ENCODE measurements around the gene CFAP61.
"Not testable (repeated sequence)": the region's sequence is repeated elsewhere in the genome, so short reads cannot be mapped to it uniquely, and the experiment has no call there.

The CFAP61 gene, protein sequence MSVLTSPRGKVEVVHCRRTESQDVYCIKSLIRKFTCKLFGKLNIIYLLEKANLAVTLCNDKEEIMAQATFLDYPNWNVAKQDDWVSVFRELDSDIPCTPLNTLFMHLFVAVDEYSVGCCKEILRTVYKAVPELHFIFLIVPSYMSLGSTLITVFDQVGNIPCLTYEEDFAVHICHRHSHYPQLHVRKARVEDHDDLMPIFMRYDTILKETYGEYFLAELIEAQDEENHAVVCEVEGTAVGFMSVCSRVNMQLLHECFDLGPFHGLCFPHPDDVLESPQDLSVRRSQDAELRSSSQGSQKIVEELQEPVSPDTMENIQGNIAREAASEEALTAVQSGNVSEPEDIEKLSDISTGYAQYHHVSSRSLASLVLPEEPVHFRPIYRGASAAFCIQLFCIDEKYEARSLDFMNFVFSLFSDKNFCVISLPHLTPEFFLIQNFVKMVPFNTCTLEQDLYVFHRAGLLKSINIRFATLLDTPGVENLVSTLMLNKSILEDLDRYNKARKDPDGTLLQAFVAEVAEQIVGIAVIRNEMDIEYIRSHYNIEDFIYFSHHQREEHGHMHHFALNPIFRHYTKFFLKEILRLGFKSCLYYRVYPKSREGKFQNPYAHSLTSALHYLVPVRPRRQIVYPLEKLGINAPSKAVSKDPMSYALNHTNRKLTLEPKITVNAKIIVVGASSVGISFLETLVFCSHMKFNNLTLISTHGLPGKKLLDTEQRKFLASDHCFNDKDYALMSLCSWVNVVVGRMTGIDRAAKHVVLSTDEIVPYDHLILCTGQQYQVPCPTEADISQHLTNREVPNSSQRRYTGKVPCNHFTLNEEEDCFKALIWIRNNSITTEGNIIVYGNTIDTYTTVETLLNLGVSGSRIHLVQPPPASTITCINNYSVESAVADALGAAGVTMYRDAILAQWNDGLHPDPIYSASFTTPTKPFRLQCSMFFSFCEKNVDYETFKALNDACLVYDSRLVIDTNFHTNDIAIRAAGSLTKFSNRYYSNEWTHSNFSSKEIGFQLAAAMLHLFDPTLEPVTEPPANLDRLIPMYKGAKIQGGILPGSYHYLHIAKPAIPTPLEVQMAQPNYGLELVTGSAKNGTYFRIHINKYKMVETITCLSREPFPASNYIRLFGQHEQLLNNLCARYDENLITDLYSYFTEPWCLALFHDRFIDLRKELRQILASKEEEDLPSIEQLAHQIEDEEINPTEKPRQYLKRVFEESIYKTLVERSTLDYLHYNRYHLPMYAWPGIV

DNA sequence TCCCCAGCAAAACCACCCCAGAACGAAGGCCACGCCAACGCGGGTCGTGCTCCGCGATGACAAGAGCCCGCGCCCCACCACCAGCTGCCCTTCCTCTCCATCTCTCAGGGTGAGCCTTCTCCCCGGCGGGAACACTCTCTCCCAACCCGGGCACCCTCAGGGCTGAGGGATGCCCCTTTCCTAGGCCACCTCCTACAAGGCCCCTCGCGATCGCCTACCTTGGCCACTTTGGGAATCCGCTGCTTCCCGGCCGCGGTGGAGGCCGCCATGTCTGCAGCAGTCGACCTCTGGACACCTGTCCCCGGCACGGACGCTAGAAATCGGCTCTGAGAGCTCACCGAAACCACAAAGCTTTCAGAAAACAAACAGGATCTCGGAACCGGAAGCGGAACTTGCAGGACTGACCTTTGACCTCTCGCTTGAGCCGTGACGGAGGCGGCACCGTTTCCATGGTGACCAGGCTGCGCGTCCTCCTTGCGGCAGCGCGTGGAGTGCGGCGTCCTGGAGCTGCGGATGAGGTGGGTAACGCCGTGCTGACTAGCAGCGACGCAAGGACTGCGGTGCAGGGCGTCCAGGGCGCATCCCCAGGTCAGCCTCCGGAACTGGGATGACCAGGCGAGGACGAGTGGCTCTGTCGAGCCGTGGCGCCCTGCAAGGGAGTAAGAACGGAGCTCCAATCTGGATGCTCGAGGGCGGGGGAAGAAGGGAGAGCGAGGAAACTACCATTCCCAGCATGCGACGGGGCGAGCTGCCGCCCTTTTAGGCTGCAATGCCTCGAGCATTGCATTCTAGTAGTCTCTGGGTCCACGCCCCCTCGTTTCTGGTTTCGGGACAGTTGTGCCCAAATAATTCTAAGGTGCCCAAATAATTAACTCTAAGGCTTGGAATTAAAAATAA is at the start of gene CFAP61, which contains the start of gene CRNKL1:
TSS of gene CFAP61 (plus strand) at position 459 of the 897 bp plus-strand sequence. CDS start 4,122 bp downstream, outside the sequence.
TSS of gene CRNKL1 (minus strand) at position 393 of the 897 bp plus-strand sequence. CDS start at position 269, 124 bp downstream.
- Mint-ChIP-seq H3K27ac (peak within 1 kb of the TSS; percentile 99), H3K27me3 (peaks cover 3% of the 10 kb centered on the region), H3K4me3 (peak within 1 kb of the TSS; percentile 99), H3K4me1 (ENCODE audit: low read depth) (peaks cover 31% of the 10 kb centered on the region), H3K9me3 (ENCODE audit: low read depth) (no peaks in the 10 kb centered on the region), H3K36me3 (peaks cover 8% of the 10 kb centered on the region)

DNA sequence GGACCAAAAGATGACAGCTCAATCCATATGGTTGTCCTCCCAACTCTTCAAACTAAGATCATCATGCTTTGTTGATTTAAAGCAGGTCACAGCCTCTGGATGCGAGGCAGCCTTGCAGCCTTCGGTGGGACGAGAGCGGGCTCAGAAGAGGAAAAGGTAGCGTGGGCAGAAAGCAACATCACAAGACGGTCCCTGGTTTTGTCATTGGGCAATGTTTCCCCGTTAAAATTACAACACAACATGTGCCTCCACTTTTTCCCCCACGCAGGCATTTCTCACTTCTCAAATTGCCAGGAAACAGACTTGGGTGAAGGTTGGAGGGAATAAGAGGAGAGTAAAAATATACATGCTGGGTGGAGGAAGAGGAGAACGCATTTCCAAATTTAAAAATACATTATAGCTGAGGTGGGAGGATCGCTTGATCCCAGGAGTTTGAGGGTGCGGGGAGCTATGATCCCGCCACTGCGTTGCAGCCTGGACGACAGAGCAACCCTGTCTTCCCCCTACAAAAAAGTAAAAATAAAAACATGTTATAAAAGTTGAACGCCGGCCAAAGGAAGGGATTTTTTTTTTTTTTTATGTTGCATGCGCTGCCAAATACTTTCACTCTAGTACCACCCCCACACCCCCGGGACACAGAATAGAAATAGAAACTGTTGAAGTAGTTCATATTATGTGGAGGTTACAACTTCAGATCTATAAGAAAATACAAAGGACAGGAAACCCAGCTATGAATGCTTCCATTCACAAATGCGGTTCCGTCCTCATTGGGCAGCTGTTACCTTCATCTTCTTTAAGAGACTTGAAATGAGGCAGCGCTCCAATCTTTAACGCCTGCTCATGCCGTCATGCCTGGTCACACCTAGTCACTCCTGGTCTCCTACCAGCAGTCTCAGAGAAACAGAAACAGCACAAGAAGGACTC is 49.0 kb upstream of the CFAP61 start:
- Mint-ChIP-seq H3K4me3 (peak overlapping the region; percentile 79), H3K9me3 (ENCODE audit: low read depth) (no peaks in the 10 kb centered on the region), H3K27ac (no peak overlapping the region), H3K27me3 (peaks cover 25% of the 10 kb centered on the region), H3K36me3 (no peaks in the 10 kb centered on the region), H3K4me1 (ENCODE audit: low read depth) (peaks cover 14% of the 10 kb centered on the region)

DNA sequence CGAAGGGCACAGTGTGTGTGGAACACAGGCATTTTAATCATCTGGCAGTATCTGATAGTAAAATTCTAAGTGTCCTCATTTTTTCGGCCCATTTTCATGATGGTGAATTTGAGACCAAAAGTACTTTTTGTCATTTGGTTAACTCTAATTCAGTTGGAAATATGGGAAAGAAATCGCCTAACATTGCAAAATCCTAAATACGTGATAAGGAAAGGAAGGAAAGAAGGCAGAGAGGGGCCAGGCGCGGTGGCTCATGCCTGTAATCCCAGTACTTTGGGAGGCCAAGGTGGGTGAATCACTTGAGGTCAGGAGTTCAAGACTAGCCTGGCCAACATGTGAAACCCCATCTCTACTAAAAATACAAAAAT is 48.4 kb upstream of the CFAP61 start:
- not testable (repeated sequence) for H3K27ac Mint-ChIP-seq; H3K9me3 Mint-ChIP-seq (ENCODE audit: low read depth); H3K36me3 Mint-ChIP-seq
- Mint-ChIP-seq H3K27me3 (peaks cover 26% of the 10 kb centered on the region), H3K4me3 (peak overlapping the region; percentile 79), H3K4me1 (ENCODE audit: low read depth) (peaks cover 14% of the 10 kb centered on the region)

DNA sequence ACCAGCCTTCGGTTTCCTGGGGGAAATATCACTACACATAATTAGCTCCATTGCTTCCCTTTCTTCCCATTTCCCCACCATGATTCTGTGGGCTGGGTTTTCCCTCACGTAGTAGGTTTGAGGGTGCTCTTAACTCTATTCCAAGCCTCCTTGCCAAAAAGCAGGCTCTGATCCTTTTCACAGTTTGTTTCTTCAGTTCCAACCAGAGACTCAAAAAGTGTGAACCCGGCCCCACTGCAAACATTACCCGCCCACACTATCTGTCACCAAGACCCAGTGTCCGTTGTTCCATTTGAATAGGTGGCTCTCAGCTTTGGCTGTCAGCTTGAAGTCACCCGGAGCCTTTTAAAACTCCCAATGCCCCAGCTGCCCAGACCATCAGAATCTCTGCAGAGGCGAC is 47.0 kb upstream of the CFAP61 start:
- Mint-ChIP-seq H3K4me1 (ENCODE audit: low read depth) (peaks cover 14% of the 10 kb centered on the region), H3K27ac (no peak overlapping the region), H3K36me3 (no peaks in the 10 kb centered on the region), H3K9me3 (ENCODE audit: low read depth) (no peaks in the 10 kb centered on the region), H3K27me3 (peaks cover 29% of the 10 kb centered on the region), H3K4me3 (no peak overlapping the region)

DNA sequence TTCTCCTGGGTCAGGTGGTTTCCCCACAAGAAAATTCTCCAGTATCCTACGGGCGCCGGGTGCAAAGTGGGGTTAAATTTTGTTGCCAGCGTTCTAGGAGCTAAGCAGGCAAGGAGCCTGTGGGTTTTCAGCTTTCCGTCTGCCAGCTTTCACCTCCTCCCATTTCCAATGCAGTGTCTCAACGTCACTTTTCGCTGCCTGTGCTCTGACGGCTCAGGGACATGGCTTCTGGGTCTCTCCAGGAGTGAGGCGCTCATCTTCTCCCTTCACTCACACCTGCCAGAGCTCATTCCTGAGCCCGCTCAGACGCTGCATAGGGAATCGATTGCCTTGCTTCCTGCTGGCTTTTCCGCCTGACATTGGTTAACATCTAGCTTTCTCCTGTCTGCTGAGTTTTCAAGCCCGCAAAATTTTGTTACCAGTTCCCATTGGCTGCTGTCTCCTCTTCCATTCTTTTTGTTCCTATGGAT is 42.5 kb upstream of the CFAP61 start:
- Mint-ChIP-seq H3K36me3 (no peaks in the 10 kb centered on the region), H3K27ac (no peak overlapping the region), H3K4me3 (no peak overlapping the region), H3K27me3 (peaks cover 10% of the 10 kb centered on the region), H3K9me3 (ENCODE audit: low read depth) (no peaks in the 10 kb centered on the region), H3K4me1 (ENCODE audit: low read depth) (peaks cover 5% of the 10 kb centered on the region)

DNA sequence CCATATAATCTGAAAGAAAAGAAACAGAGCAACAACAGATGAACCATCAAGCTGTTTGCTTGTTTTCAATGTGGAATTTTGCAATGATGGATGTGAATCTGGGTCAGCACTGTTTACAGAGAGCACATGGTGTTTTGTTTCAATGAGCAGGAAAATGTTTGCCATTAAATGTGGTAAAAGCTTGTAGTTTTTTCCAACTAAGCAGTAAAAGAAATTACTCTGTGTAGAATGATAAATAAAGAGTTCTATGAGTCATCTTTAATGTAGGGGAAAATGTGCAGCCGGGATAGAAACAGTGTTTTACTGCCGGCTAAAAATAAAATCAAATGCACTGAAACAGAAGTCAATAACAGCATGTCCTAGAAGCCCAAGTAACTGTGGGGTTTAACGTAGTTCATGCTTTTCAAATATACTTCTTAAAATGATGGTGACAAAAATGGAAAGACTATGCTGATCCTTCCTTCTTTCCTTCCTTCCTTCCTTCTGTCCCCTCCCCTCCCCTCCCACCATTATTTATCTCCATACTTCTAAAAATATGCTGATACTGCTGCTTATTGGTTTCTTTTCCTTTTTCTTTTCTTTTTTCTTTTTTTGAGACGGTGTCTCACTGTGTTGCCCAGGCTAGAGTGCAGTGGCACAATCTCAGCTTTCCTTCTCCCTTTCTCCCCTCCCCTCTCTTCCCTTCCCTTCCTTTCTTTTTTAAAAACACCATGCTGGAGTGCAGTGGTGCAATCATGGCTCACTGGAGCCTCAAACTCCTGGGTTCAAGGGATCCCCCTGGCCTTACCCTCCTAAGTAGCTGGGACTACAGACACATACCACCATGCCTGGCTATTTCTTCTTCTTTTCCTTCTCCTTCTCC is 41.5 kb upstream of the CFAP61 start:
- Mint-ChIP-seq H3K9me3 (ENCODE audit: low read depth) (no peaks in the 10 kb centered on the region), H3K4me1 (ENCODE audit: low read depth) (peaks cover 5% of the 10 kb centered on the region), H3K27me3 (peaks cover 10% of the 10 kb centered on the region), H3K36me3 (no peaks in the 10 kb centered on the region), H3K4me3 (no peak overlapping the region), H3K27ac (no peak overlapping the region)

DNA sequence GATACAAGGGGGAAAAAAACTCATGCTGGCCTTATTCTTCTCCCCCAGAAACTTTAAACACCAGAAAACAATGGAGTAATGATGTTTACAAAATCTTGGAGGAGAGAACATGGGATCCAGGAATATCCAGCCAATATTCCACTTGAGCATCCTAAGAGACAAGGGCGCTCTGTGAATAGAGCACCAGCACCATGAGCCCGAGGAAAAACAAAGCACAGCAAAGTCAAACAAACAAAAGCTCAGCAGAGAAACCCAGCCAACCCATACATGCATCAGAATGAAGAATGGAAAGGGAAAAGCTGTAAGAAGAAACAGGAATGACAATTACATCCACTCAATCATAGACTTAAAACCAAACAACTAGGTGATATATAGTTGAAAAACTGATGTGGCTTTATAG is 39.8 kb upstream of the CFAP61 start:
- H3K27me3 Mint-ChIP-seq = peaks cover 6% of the 10 kb centered on the region
- no peaks in the 10 kb centered on the region for H3K9me3 Mint-ChIP-seq (ENCODE audit: low read depth)
- no peak overlapping the region for H3K4me3 Mint-ChIP-seq
- no peak overlapping the region for H3K27ac Mint-ChIP-seq
- peaks cover 11% of the 10 kb centered on the region for H3K4me1 Mint-ChIP-seq (ENCODE audit: low read depth)
- no peaks in the 10 kb centered on the region for H3K36me3 Mint-ChIP-seq

DNA sequence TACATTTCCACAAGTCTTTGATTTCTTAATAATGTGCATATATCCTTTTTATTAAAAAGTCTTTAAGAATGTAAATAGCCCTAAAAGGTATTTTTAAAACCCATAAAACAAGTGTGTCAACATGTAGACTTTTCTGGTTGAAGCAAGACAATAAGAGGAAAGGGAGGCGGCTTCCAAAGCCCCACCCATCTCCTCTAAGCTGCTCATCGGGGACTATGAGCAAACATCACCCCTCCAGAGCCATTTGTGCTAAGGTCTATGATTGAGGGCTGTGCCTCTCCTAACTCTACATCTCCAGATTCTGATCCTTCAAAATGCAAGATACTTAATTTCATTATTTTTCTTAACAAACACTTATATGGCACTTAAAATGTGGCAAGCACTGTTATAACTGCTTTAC is 37.7 kb upstream of the CFAP61 start:
- Mint-ChIP-seq H3K36me3 (peaks cover 3% of the 10 kb centered on the region), H3K4me1 (ENCODE audit: low read depth) (peaks cover 31% of the 10 kb centered on the region), H3K27ac (no peak overlapping the region), H3K9me3 (ENCODE audit: low read depth) (no peaks in the 10 kb centered on the region), H3K4me3 (no peak overlapping the region), H3K27me3 (peaks cover 4% of the 10 kb centered on the region)

DNA sequence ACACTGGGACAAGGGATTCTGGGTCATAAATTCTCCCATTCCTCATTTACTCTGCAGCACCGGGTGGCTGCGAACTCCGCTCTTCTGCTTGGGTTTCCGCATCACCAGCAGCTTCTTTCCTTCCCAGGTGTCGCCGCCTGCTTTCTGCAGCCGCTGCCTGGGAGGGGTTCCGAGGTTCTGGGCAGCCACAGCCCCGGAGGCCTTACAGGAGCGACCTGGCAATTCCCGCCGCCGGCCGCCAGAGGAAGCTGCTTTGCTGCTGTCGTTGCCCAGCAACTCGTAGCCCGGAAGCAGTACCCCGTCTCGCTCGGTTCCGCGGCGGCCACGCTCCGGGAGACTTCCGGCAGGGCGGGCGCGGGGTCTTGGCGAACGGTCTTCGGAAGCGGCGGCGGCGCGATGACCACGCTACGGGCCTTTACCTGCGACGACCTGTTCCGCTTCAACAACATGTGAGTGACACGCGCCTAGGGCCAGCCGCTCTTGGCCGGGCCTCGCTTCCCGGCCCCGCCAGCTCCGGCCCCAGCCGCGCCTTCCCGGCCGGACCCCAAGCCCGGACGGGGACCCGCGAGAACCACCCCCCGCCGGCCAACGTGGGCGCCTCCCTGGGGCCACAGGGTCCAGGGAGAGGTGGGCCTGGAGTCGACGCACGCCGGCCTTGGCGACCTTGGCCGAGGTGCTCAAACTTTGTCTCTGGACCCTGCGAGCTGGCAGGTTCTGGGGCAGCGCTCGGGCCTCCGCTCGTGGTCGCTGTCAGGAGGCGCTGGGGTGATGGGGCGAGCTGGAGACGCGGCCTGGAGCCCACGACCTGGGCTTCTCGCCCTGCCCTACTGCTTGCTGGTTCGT is 35.1 kb upstream of the CFAP61 start, which contains the start of gene NAA20:
TSS of gene NAA20 (plus strand) at position 362 of the 843 bp plus-strand sequence. CDS start at position 397, 35 bp downstream.
- Mint-ChIP-seq H3K4me1 (ENCODE audit: low read depth) (peaks cover 55% of the 10 kb centered on the region), H3K4me3 (peak within 1 kb of the TSS; percentile 94), H3K27ac (peak within 1 kb of the TSS; percentile 92), H3K9me3 (ENCODE audit: low read depth) (no peaks in the 10 kb centered on the region), H3K27me3 (no peaks in the 10 kb centered on the region), H3K36me3 (peaks cover 7% of the 10 kb centered on the region)

DNA sequence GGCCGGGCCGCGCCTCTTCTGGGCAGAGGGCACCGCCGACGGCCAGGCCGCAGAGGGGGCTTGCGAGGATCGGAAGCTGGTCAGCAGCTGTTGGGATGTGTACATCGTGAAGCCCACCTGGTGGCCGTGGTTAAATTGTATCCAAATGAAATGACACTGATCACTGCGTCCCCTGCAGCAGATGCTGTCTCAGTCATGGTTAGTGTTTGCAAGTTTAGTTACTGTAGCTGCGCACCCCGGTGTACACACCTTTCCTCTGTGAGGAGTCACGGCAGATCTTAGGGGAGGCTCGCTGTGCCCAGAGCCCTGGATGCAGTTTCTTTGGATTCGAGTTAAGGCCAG is 34.5 kb upstream of the CFAP61 start:
- peaks cover 61% of the 10 kb centered on the region for H3K4me1 Mint-ChIP-seq (ENCODE audit: low read depth)
- H3K4me3 Mint-ChIP-seq = peak overlapping the region; percentile 93
- H3K27ac Mint-ChIP-seq = peak overlapping the region; percentile 83
- H3K36me3 Mint-ChIP-seq = peaks cover 7% of the 10 kb centered on the region
- no peaks in the 10 kb centered on the region for H3K27me3 Mint-ChIP-seq
- H3K9me3 Mint-ChIP-seq (ENCODE audit: low read depth) = no peaks in the 10 kb centered on the region

DNA sequence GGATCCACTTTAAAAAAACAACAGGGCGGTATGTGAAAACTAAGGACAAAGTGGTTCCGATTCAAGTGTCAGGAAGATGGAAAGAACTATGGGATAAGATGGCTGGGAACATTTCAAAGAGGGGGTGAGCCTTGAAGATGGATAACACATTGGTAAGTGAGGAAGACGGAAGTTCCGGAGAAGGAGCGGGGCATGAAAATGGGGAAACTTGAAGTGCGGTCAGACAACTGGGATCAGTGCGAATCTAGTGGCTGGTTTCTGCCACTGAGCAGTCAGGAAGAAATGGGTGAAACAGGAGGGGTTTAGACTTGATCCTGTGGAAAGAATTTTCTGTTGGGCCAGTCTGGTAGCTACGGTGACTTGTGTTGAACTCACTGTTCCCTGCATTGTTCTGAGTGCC is 34.0 kb upstream of the CFAP61 start:
- Mint-ChIP-seq H3K4me1 (ENCODE audit: low read depth) (peaks cover 61% of the 10 kb centered on the region), H3K27ac (peak overlapping the region; percentile 83), H3K27me3 (no peaks in the 10 kb centered on the region), H3K9me3 (ENCODE audit: low read depth) (no peaks in the 10 kb centered on the region), H3K36me3 (peaks cover 7% of the 10 kb centered on the region), H3K4me3 (peak overlapping the region; percentile 93)

DNA sequence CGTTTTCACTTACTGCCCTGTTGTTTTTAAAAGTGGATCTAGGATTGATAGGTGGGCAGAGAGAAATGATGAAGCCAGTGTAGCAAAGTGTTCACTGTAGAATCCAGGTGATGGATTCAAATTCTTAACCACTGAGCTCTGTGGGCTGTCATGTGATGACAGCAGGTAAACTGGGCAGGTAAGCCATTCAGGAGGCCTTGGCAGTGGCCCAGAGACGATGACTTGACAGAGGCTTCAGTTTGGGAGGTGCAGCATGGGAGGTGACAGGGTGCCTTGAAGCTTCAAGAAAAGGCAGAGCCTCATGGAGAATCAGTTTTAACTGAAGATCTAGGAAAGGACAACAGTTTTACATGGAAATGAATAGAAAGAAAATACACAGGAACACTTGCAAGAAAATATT is 33.2 kb upstream of the CFAP61 start:
- H3K4me3 Mint-ChIP-seq = peak overlapping the region; percentile 93
- H3K4me1 Mint-ChIP-seq (ENCODE audit: low read depth) = peaks cover 64% of the 10 kb centered on the region
- H3K27ac Mint-ChIP-seq = peak overlapping the region; percentile 83
- H3K36me3 Mint-ChIP-seq = peaks cover 7% of the 10 kb centered on the region
- no peaks in the 10 kb centered on the region for H3K27me3 Mint-ChIP-seq
- H3K9me3 Mint-ChIP-seq (ENCODE audit: low read depth) = no peaks in the 10 kb centered on the region
